Bronchial epithelial cell (primary cell): Measurements from ENCODE around the gene ESPN. TPM values are rescaled to one million over a fixed set of nuclear protein-coding genes. Genes with fewer than 3 reads are reported as not detected.

ENCODE experiments used
- DNase-seq: peaks from one replicate; pipeline ENCODE4 v3.0.0-alpha.2; 2010; ENCODE audit warnings: low read depth
- FAIRE-seq: peaks from 2 replicates; lab custom pipeline; 2011; peaks lifted over from hg19 to GRCh38; lab: Jason Lieb, UNC
- H3K27me3 ChIP-seq: 2 replicates; pipeline ENCODE4 v1.5.1; 2011; ENCODE audit warnings: low read length; ENCODE audit not compliant: control insufficient read depth, insufficient read depth
- H3K36me3 ChIP-seq: 2 replicates; pipeline ENCODE4 v1.5.1; 2011; ENCODE audit warnings: low read length; ENCODE audit not compliant: control insufficient read depth, insufficient read depth
- H3K4me3 ChIP-seq: 2 replicates; pipeline ENCODE4 v1.5.1; 2011; ENCODE audit warnings: mild to moderate bottlenecking, low read depth, low read length, control low read depth
- total RNA-seq: library from RNA; depleted of rRNA; stranded (reverse); fragments of >200 nt; gene quantifications from 2 replicates; pipeline ENCODE4 v1.2.1, GENCODE V29; 2014
- TF ChIP-seq, protein P1 (sequence below): IDR thresholded peaks from 2 replicates; pipeline ENCODE4 v1.5.1; 2011; ENCODE audit warnings: mild to moderate bottlenecking, moderate library complexity, low read length, control low read depth, inconsistent platforms; ENCODE audit not compliant: insufficient read depth, severe bottlenecking

The ESPN gene
- total RNA-seq, 1 donor from 2014 or later, result 4.5 TPM

DNA sequence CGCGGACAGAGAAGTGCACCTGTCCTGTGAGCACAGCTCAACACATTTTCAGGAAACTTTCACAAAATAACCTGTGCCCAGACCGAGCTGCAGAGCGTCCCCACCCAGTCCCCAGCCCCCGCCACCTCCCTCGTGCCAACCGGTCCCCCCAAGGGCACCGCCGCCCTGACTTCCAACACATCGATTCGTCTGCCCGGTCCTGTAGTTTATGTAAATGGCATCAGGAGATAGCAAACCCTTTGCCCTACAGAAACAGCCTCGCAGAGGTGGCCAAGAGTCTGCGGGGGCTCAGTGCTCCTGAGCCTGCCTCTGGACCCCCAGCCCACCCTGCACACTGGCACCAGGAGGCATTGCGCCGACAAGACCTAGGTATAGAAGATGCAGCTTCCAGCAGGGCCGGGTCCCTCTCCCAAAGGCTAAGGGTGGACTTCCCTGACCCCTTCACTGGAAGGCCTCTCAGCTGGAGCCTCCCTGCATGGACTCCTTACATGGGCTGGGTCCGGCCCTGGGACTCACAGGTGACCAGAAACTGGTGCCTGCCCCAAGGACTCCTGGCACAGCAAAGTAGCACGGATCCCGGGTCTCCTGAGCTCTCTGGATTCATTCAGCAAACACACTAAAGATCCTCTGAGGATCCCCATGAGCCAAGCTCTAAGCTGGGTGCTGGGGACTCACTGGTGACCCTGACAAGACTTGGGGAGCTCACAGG lies 73.4 kb downstream of the ESPN start:
- Histone ChIP-seq H3K36me3 (no peaks in the 10 kb centered on the region), H3K27me3 (peaks cover 3% of the 10 kb centered on the region), H3K4me3 (peak overlapping the region; percentile 66)
- TF ChIP-seq, protein P1, sequence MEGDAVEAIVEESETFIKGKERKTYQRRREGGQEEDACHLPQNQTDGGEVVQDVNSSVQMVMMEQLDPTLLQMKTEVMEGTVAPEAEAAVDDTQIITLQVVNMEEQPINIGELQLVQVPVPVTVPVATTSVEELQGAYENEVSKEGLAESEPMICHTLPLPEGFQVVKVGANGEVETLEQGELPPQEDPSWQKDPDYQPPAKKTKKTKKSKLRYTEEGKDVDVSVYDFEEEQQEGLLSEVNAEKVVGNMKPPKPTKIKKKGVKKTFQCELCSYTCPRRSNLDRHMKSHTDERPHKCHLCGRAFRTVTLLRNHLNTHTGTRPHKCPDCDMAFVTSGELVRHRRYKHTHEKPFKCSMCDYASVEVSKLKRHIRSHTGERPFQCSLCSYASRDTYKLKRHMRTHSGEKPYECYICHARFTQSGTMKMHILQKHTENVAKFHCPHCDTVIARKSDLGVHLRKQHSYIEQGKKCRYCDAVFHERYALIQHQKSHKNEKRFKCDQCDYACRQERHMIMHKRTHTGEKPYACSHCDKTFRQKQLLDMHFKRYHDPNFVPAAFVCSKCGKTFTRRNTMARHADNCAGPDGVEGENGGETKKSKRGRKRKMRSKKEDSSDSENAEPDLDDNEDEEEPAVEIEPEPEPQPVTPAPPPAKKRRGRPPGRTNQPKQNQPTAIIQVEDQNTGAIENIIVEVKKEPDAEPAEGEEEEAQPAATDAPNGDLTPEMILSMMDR, result no peak
- DNase-seq (no peak), FAIRE-seq (no peak)

DNA sequence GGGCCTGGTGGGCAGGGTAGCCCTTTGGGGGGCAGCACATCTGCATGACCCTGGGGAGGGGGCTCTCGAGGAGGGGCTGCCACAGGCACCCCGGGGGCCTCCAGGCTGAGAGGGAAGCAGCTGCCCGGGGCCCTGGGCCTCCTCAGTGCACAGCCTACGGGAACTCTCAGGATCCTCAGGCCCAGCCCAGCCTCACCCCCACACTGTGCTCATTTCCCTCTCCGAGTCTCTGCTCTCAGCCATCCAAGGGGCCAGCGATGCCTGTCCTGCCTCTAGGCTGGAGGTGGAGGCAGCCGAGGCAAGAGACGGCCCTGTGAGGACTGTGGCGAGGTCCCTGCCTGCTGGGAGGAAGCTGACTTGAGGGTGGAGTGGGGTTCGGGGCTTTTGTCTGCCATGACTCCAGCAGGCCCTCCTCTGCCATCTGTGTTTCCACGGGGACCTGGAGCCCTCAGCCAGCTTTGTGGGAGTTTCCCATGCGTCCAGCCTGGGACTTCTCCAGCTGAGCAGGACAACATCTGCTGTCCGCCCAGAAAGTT lies 74.1 kb downstream of the ESPN start:
- peaks cover 3% of the 10 kb centered on the region for H3K27me3 ChIP-seq
- DNase-seq (no peak), FAIRE-seq (no peak)
- no peaks in the 10 kb centered on the region for H3K36me3 ChIP-seq
- no peak overlapping the region for H3K4me3 ChIP-seq
- TF ChIP-seq, protein P1, result no peak

DNA sequence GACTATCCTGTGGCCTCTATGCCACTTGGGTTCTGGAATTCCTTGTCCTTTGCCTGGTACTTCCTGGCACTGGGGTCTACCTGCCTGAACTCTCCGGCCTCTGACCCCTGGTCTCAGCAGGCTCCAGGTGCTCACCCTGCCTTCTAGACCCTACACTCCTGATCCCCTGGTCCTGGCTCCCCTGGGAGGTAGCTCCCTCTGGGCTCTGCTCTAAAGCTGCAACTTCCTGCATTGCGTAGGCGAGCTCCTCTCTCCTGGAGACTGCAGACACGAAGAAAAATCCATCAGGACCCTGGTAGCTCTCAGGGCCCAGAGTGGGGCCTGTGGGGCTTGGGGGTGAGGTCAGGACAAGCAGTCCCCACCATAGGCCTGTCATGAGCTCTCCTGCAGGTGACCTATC lies 74.7 kb downstream of the ESPN start:
- Histone ChIP-seq H3K36me3 (no peaks in the 10 kb centered on the region), H3K4me3 (no peak overlapping the region), H3K27me3 (peaks cover 3% of the 10 kb centered on the region)
- DNase-seq (no peak), FAIRE-seq (no peak)
- TF ChIP-seq, protein P1, result no peak

DNA sequence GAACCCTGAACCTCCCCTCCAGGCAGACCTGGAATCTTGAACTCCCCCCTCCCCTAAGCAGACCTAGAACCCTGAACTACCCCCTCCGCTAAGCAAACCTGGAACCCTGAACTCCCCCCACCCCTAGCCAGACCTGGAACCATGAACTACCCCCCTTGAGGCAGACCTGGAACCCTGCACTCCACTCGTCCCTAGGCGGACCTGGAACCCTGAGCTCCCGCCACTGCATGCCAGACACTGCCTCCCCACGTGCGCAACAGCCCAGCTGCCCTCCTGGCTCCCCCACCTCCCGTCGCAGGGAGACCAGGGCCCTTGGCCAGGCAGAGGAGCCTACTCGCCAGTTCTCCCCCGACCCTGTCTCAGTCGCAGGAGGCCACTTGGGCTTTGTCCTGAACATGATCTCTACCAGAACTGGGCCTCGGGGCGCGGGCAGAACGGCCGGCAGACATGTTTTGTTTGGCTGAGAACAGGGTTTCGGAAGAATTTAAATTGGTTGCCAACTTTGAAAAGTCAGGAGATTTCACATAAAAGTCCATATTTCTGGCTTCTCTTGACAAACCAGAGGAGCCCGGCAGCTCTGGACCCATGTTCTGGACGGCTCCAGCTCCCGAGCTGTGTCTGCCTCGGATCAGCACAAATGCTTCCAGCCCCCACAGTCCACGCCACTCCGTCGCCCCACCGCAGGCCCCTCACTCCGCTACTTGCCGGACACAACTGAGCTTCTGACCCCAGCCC lies 76.1 kb downstream of the ESPN start:
- TF ChIP-seq, protein P1, result no peak
- DNase-seq (no peak), FAIRE-seq (no peak)
- no peaks in the 10 kb centered on the region for H3K36me3 ChIP-seq
- H3K4me3 ChIP-seq, result no peak overlapping the region
- H3K27me3 ChIP-seq, result peaks cover 3% of the 10 kb centered on the region

DNA sequence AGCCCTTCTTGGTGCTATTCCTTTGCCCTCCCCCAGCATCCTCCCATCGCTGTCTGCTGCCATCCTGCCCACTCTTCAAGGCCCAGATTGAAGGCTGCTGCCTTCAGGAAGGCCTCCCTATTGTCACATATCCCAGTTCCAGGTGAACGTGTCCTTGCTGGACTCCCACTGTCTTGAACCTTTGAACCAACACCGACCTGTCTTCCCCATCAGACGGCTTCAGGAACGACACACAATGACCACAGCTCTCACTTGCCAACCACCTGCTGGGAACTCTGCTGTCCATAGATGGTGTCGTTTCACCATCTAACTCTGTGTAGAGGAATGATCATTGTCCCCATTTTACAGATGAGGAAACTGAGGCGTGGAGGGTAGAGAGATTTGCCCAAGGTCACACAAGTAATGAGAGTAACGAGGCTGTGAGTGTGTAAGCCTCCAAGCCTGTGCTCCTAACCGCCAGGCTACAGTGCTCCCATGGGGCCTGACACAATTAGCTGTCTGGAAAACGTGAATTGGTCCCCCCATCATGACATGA lies 76.8 kb downstream of the ESPN start:
- H3K27me3 ChIP-seq, result peaks cover 3% of the 10 kb centered on the region
- FAIRE-seq (no peak), DNase-seq (no peak)
- H3K4me3 ChIP-seq, result no peak overlapping the region
- TF ChIP-seq, protein P1, result no peak
- H3K36me3 ChIP-seq, result no peaks in the 10 kb centered on the region
